Measurements from ENCODE around the gene ZNF629. TPM values are rescaled to one million over a fixed set of nuclear protein-coding genes. Genes with fewer than 3 reads are reported as not detected.
A peak's percentile ranks its signal among the peaks of the same experiment; 100 is the strongest.

ZNF629 gene
- total RNA-seq, 4 donors from 2014 or later, result 12.3 to 16.5 (median 14.5) TPM

DNA sequence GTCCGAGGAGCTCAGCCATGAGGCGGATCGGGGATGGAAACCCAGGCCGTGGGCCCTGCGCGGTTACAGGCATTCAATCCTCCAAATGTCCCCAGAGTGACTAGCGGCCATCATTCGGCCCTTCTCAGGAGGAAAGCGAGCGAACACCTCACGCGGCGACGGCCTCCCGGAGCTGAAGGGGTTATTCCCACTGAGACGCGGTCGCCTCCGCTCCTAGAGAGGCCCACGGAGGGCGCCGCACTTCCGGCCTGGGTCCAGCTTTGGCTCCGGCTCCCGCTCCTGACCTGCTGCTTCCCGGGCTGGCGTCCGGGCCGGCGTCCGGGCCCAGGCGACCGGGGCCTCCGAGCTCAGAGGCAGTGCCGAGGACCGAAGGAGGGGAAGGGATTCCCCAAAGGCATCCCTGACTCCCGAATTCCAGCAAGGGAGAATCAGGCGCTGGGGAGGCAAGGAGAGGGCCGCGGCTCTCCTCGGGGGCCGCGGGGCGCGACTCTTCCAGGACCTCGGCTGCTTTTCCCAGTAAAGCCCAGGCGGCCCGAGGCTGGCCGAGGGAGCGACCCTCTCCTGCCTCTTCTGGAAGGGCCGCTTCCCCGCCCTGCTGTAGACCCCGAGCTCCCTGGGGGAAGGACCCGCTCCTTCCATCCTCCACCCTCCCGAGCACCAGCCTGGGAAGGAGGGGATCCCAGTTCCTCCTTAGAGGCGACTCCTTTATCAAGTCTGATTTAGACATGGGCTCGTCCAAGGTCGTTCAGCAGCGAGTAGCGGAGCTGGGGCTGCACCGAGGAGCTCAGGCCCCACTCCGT lies 18.6 kb upstream of the ZNF629 start:
- TF ChIP-seq POLR2AphosphoS5 (IDR thresholded peaks at IDR 0.05), result peak; percentile 96
- TF ChIP-seq POLR2A (IDR thresholded peaks at IDR 0.05), result peak; percentile 93 to 96
- TF ChIP-seq, protein P1, sequence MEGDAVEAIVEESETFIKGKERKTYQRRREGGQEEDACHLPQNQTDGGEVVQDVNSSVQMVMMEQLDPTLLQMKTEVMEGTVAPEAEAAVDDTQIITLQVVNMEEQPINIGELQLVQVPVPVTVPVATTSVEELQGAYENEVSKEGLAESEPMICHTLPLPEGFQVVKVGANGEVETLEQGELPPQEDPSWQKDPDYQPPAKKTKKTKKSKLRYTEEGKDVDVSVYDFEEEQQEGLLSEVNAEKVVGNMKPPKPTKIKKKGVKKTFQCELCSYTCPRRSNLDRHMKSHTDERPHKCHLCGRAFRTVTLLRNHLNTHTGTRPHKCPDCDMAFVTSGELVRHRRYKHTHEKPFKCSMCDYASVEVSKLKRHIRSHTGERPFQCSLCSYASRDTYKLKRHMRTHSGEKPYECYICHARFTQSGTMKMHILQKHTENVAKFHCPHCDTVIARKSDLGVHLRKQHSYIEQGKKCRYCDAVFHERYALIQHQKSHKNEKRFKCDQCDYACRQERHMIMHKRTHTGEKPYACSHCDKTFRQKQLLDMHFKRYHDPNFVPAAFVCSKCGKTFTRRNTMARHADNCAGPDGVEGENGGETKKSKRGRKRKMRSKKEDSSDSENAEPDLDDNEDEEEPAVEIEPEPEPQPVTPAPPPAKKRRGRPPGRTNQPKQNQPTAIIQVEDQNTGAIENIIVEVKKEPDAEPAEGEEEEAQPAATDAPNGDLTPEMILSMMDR (IDR thresholded peaks at IDR 0.05), result peak in 2 of 4 experiments; percentile 6 to 26
- no peak for TF ChIP-seq EP300 (IDR thresholded peaks at IDR 0.05)
- H3K4me1 ChIP-seq, result peaks cover 0 to 24% (median 11%) of the 10 kb centered on the region in 3 donors
- no peaks in the 10 kb centered on the region for H3K36me3 ChIP-seq
- WGBS, 2 donors (ENCODE audit: low coverage in 1 of 2), result no CpG with 5 or more reads among the region's 62 CpGs
- peak; percentile 97 for ATAC-seq
- H3K9me3 ChIP-seq, result no peaks in the 10 kb centered on the region
- H3K4me3 ChIP-seq, result peak overlapping the region; percentile 59 to 89
- no peaks in the 10 kb centered on the region for H3K27me3 ChIP-seq
- H3K27ac ChIP-seq, result peak overlapping the region; percentile 71 to 97 (median 92)

DNA sequence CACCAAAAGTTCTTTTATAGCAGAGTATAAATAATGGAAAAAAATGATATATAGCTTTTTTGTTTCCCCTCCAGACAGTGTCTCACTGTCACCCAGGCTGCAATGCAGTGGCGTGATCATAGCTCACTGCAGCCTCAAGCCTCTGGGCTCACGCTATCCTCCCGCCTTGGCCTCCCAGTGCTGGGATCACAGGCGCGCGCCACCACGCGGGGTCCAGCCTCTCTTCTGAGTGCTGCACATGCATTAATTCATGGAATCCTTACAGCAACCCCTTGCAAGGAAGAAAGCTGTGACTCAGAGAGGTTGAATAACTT lies 18.0 kb upstream of the ZNF629 start:
- Histone ChIP-seq H3K36me3 (no peaks in the 10 kb centered on the region), H3K27me3 (no peaks in the 10 kb centered on the region), H3K9me3 (no peaks in the 10 kb centered on the region), H3K27ac (peak overlapping the region in 3 of 4 donors; percentile 90 to 97 (median 93)), H3K4me3 (peak overlapping the region; percentile 59 to 89), H3K4me1 (peaks cover 0 to 24% (median 11%) of the 10 kb centered on the region in 3 donors)
- ATAC-seq, result no peak
- TF ChIP-seq POLR2A (IDR thresholded peaks at IDR 0.05), result no peak
- TF ChIP-seq, protein P1 (IDR thresholded peaks at IDR 0.05), result no peak
- TF ChIP-seq EP300 (IDR thresholded peaks at IDR 0.05), result no peak
- TF ChIP-seq POLR2AphosphoS5 (IDR thresholded peaks at IDR 0.05), result no peak
- WGBS, 2 donors (ENCODE audit: low coverage in 1 of 2), result 40 to 100% methylated on average over 1 to 3 of the region's 8 CpGs

DNA sequence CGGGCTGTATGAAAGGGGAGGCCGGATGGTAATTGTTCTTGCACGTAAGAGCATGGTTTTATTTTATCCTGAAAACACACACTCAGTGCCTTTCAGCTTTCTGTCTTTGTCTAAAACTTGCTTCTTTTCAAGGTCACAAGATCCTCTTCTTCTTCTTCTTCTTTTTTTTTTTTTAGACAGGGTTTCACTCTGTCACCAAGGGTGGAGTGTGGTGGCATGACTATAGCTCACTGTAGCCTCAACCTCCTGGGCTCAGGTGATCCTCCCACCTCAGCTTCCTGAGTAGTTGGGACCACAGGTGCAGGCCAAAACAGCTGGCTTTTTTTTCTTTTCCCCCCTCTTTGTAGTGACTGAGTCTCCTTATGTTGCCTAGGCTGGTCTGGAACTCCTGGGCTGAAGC lies 15.9 kb upstream of the ZNF629 start:
- Histone ChIP-seq H3K4me1 (peaks cover 0 to 24% (median 11%) of the 10 kb centered on the region in 3 donors), H3K4me3 (no peak overlapping the region), H3K9me3 (no peaks in the 10 kb centered on the region), H3K36me3 (no peaks in the 10 kb centered on the region), H3K27ac (no peak overlapping the region), H3K27me3 (no peaks in the 10 kb centered on the region)
- 44 to 57% methylated on average over 3 of the region's 3 CpGs for WGBS, 2 donors (ENCODE audit: low coverage in 1 of 2)
- ATAC-seq, result no peak
- no peak for TF ChIP-seq POLR2A (IDR thresholded peaks at IDR 0.05)

DNA sequence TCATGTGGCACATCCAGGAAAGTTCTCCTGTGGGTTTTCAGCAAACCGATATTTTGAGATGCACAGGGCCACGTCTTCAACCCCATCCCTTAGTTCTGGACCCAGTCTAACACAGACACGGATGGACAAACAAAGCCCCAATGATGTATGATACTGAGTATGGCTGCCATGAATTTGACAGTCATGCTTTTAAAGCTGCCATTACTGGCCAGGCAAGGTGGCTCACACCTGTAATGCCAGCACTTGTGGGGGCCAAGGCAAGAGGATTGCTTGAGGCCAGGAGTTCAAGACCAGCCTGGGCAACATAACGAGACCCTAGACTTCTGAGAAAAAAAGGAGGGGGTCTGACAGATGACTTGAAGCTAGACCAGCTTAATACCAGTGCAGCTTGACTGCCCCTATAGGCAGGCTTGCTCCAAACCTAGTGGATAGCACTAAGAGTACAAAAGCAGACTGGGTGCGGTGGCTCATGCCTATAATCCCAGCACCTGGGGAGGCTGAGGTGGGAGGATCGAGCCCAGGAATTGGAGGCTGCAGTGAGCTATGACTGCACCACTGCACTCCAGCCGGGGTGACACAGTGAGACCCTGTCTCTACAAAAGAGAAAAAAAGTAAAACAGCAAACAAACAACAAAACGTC lies 10.8 kb upstream of the ZNF629 start:
- TF ChIP-seq POLR2A (IDR thresholded peaks at IDR 0.05) (no peak), POLR2AphosphoS5 (IDR thresholded peaks at IDR 0.05) (no peak), EP300 (IDR thresholded peaks at IDR 0.05) (no peak)
- TF ChIP-seq, protein P1 (IDR thresholded peaks at IDR 0.05), result no peak
- ATAC-seq, result no peak
- no peaks in the 10 kb centered on the region for H3K4me1 ChIP-seq
- H3K27ac ChIP-seq, result no peak overlapping the region
- 69 to 72% methylated on average over 3 to 4 of the region's 8 CpGs for WGBS, 2 donors (ENCODE audit: low coverage in 1 of 2)
- no peaks in the 10 kb centered on the region for H3K27me3 ChIP-seq
- H3K4me3 ChIP-seq, result no peak overlapping the region
- H3K9me3 ChIP-seq, result no peaks in the 10 kb centered on the region
- H3K36me3 ChIP-seq, result no peaks in the 10 kb centered on the region

DNA sequence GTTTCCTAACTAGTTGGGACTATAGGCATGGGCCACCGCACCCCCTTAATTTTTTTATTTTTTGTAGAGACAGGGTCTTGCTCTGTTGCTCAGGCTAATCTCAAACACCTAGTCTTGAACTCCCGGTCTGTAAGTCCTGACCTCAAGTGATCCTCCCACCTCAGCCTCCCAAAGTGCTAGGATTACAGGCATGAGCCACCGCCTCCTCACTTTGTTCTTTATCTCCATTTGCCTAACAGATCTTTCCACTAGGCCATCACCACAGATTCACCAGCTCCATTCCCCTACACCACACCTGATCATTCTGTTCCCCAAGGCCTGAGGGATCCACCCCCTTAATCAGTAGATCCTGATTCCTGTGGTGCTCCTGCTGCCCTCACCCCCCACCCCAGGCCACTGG lies 7.6 kb upstream of the ZNF629 start:
- ATAC-seq, result no peak

More for the DNA sequence above, 7.6 kb upstream of the ZNF629 start:
- H3K27ac ChIP-seq, result no peak overlapping the region
- H3K4me1 ChIP-seq, result no peaks in the 10 kb centered on the region
- no peaks in the 10 kb centered on the region for H3K27me3 ChIP-seq
- H3K9me3 ChIP-seq, result no peaks in the 10 kb centered on the region
- WGBS, 2 donors (ENCODE audit: low coverage in 1 of 2), result 86% methylated on average over 3 of the region's 3 CpGs; no CpG with 5 or more reads in 1 of the 2 donors
- H3K36me3 ChIP-seq, result no peaks in the 10 kb centered on the region
- H3K4me3 ChIP-seq, result no peak overlapping the region
- TF ChIP-seq POLR2A (IDR thresholded peaks at IDR 0.05), result no peak
- TF ChIP-seq POLR2AphosphoS5 (IDR thresholded peaks at IDR 0.05), result no peak
- no peak for TF ChIP-seq EP300 (IDR thresholded peaks at IDR 0.05)
- TF ChIP-seq, protein P1 (IDR thresholded peaks at IDR 0.05), result no peak

Measured in gastroesophageal sphincter (tissue), 4 donors.